ENCODE results near the gene ABCB8. TPM values are rescaled to one million over a fixed set of nuclear protein-coding genes. Genes with fewer than 3 reads are reported as not detected.
A peak's percentile ranks its signal among the peaks of the same experiment; 100 is the strongest.

Gene ABCB8
- total and polyA plus RNA-seq, 2 of the 4 experiments (the other 2 are of a cell fraction): 16.3 to 26.8 TPM

- Histone ChIP-seq H3K14ac (replicated peaks; ENCODE audit: low read depth, low read length) (no peak overlapping the region), H2BK15ac (ENCODE audit: low read depth, low read length) (no peak overlapping the region), H3K9me1 (ENCODE audit: insufficient read depth, low read length) (no peaks in the 10 kb centered on the region), H3K79me1 (ENCODE audit: low read depth in 1 of 2, low read length in 2 of 2) (peaks cover 13 to 56% of the 10 kb centered on the region in 2 experiments; a peak in 3 of 4 replicates), H3K4me1 (ENCODE audit: control insufficient read depth, insufficient read depth, low read length) (peaks cover 8% of the 10 kb centered on the region), H3K27me3 (ENCODE audit: control insufficient read depth, insufficient read depth, low read length) (no peaks in the 10 kb centered on the region), H3K27ac (ENCODE audit: insufficient read depth, low read length) (no peak overlapping the region), H3K56ac (ENCODE audit: extremely low read depth, insufficient read depth, low read length) (no peak overlapping the region), H2BK120ac (ENCODE audit: low read depth, low read length) (no peak overlapping the region), H2BK20ac (ENCODE audit: low read depth, low read length) (no peak overlapping the region), H3K9ac (ENCODE audit: low read depth, low read length) (no peak overlapping the region), H3K23ac (ENCODE audit: low read depth, low read length) (no peak overlapping the region), H3K4ac (ENCODE audit: low read depth, low read length) (no peak overlapping the region), H2BK5ac (ENCODE audit: low read depth, low read length, poor library complexity, severe bottlenecking) (no peak overlapping the region), H4K91ac (ENCODE audit: insufficient read depth, low read depth, low read length) (no peak overlapping the region), H3K18ac (ENCODE audit: low read depth, low read length) (no peak overlapping the region), H2AK9ac (replicated peaks; ENCODE audit: low read depth, low read length, poor library complexity) (peak overlapping the region; percentile 15), H4K5ac (ENCODE audit: low read depth, low read length) (no peak overlapping the region), H3K9me3 (ENCODE audit: control insufficient read depth, insufficient read depth, low read length) (no peaks in the 10 kb centered on the region), H4K20me1 (ENCODE audit: insufficient read depth, low read length) (peaks cover 22% of the 10 kb centered on the region), H3K4me3 (ENCODE audit: insufficient read depth, low read depth, low read length) (no peak overlapping the region), H3K36me3 (ENCODE audit: control insufficient read depth, insufficient read depth, low read length) (peaks cover 72% of the 10 kb centered on the region), H2AK5ac (ENCODE audit: low read depth, low read length) (no peak overlapping the region; the same call in 1 of the 2 replicates), H4K8ac (ENCODE audit: low read depth in 2 of 2, low read length in 2 of 2) (0 out of 4 replicates have a peak overlapping the region, but pooled peaks of 1 of the 2 experiments have one; percentile 16), H2AFZ (replicated peaks; ENCODE audit: low read length, poor library complexity) (peak overlapping the region; percentile 43), H3K4me2 (ENCODE audit: low read depth, low read length) (no peak overlapping the region)
- ATAC-seq (ENCODE audit: low read depth): no peak
- ChIA-PET CTCF (no interaction called here), POLR2A (ENCODE audit: unreplicated experiment) (no interaction called here)
- dilution Hi-C loops (cut with HindIII; ENCODE audit: low sequenced_read_pairs, unreplicated experiment) (no loop called here), intact Hi-C loops (cut with micrococcal nuclease) (no loop called here), in situ Hi-C loops (cut with MboI; ENCODE audit: low sequenced_read_pairs) (no loop called here)
- WGBS, 2 experiments (ENCODE audit: extremely low coverage in 2 of 2, insufficient read length in 1 of 2): 95% methylated on average over 23 of the region's 26 CpGs; no CpG with 5 or more reads in 1 of the 2 experiments
- no TSS peak for BruUV-seq (replicated peaks)
- no peak for DNase-seq
- no peak for TF ChIP-seq MAZ (IDR thresholded peaks at IDR 0.05; ENCODE audit: borderline replicate concordance, low read depth, low read length)
- TF ChIP-seq FOS (IDR thresholded peaks at IDR 0.05; ENCODE audit: low read depth, low read length): no peak
- no peak for TF ChIP-seq ELK1 (IDR thresholded peaks at IDR 0.05; ENCODE audit: borderline replicate concordance, low read depth, low read length)
- no peak for TF ChIP-seq SMC3 (IDR thresholded peaks at IDR 0.05; ENCODE audit: low read depth, low read length)
- no peak for TF ChIP-seq RCOR1 (IDR thresholded peaks at IDR 0.05; ENCODE audit: insufficient replicate concordance, low read length)
- no peak for TF ChIP-seq CTCF (conservative IDR thresholded peaks at IDR 0.05; ENCODE audit: low read depth, low read length)
- no peak for TF ChIP-seq POLR2A (IDR thresholded peaks at IDR 0.05; ENCODE audit: low read depth, low read length)
- TF ChIP-seq BHLHE40 (IDR thresholded peaks at IDR 0.05; ENCODE audit: low read depth, low read length): no peak
- no peak for TF ChIP-seq CHD1 (IDR thresholded peaks at IDR 0.05; ENCODE audit: low read depth, low read length)
- TF ChIP-seq MXI1 (IDR thresholded peaks at IDR 0.05; ENCODE audit: borderline replicate concordance, low read depth, low read length): no peak
- no peak for TF ChIP-seq RFX5 (IDR thresholded peaks at IDR 0.05; ENCODE audit: low read depth, low read length)
- no peak for TF ChIP-seq RAD21 (IDR thresholded peaks at IDR 0.05; ENCODE audit: low read length)
- no peak for TF ChIP-seq NFE2L2 (IDR thresholded peaks at IDR 0.05; ENCODE audit: low read depth, low read length)
- TF ChIP-seq USF2 (IDR thresholded peaks at IDR 0.05; ENCODE audit: low read depth, low read length): no peak
- TF ChIP-seq CEBPB (IDR thresholded peaks at IDR 0.05; ENCODE audit: low read depth, low read length): no peak
Observed at GRCh38 chr7:151074817-151075661, 46.8 kb downstream of the ABCB8 start.
